Activated CD8-positive, alpha-beta memory T cell treated with anti-CD3 and anti-CD28 coated beads, Interleukin-2, amount 10 ng/mL, durations not matched to agents 7 days and 5 days (primary cell): ENCODE measurements around the gene AS3MT. TPM values are rescaled to one million over a fixed set of nuclear protein-coding genes. Genes with fewer than 3 reads are reported as not detected.
"Not testable (repeated sequence)": the region's sequence is repeated elsewhere in the genome, so short reads cannot be mapped to it uniquely, and the experiment has no call there.

Experiments
- ATAC-seq: fragments of 150-1000 bp; cut with Tn5 transposase; one replicate; pipeline ENCODE4 v1.10.0; 2021; ENCODE audit warnings: moderate library complexity
- CTCF ChIA-PET: fragments of 350-600 bp; sonication (Branson Sonifier 250); formaldehyde crosslinking; loops from one replicate; lab custom pipeline; 2021; ENCODE audit warnings: antibody characterized with exemption; lab: Charles Lee
- DNase-seq: peaks from one replicate; pipeline ENCODE4 v3.0.0-alpha.2; 2020
- H3K27ac Mint-ChIP-seq: one replicate; pipeline ENCODE4 v1.8.0; 2021; ENCODE audit warnings: mild to moderate bottlenecking, mixed read lengths
- H3K27me3 Mint-ChIP-seq: one replicate; pipeline ENCODE4 v1.8.0; 2021; ENCODE audit warnings: mixed read lengths
- H3K36me3 Mint-ChIP-seq: one replicate; pipeline ENCODE4 v1.8.0; 2021; ENCODE audit warnings: mild to moderate bottlenecking, mixed read lengths
- H3K4me1 Mint-ChIP-seq: one replicate; pipeline ENCODE4 v1.8.0; 2021; ENCODE audit warnings: mixed read lengths
- H3K4me3 Mint-ChIP-seq: one replicate; pipeline ENCODE4 v1.8.0; 2021; ENCODE audit warnings: mild to moderate bottlenecking, moderate library complexity, mixed read lengths
- H3K9me3 Mint-ChIP-seq: one replicate; pipeline ENCODE4 v1.8.0; 2022; ENCODE audit warnings: low read depth, mixed read lengths
- total RNA-seq, 2 experiments: library from RNA; stranded (reverse); gene quantifications; one replicate each; pipeline ENCODE4 v1.2.3, GENCODE V29; 2021

Gene AS3MT
- total RNA-seq: under 1 TPM in 1 of 2 experiments, not detected in 1; 0.41 TPM

GRCh38 chr10:102869258-102870198 is at the start of gene AS3MT:
Gene AS3MT (plus strand): TSS chr10:102869470. CDS start chr10:102869593, 123 bp downstream.
- CTCF ChIA-PET: no interaction called here
- Mint-ChIP-seq H3K27ac (peak within 1 kb of the TSS; percentile 35), H3K36me3 (peaks cover 3% of the 10 kb centered on the region), H3K27me3 (peaks cover 22% of the 10 kb centered on the region), H3K4me3 (peak within 1 kb of the TSS; percentile 58), H3K4me1 (peaks cover 11% of the 10 kb centered on the region), H3K9me3 (no peaks in the 10 kb centered on the region)
- ATAC-seq (peak; percentile 94), DNase-seq (peak; percentile 43)

GRCh38 chr10:102820008-102820407 is 49.3 kb upstream of the AS3MT start:
- not testable (repeated sequence) for H3K9me3 Mint-ChIP-seq, H3K4me1 Mint-ChIP-seq, DNase-seq, H3K4me3 Mint-ChIP-seq, ATAC-seq, H3K27me3 Mint-ChIP-seq, H3K36me3 Mint-ChIP-seq, H3K27ac Mint-ChIP-seq
- CTCF ChIA-PET: interaction anchor here (1.1 kb wide), 1 partner anchor 17 kb away, joined by 3 read pairs; no protein-coding TSS in a partner anchor

GRCh38 chr10:102822222-102822621 is 47.0 kb upstream of the AS3MT start:
- H3K9me3 Mint-ChIP-seq: no peaks in the 10 kb centered on the region
- CTCF ChIA-PET: interaction anchor here (0.8 to 1.0 kb wide), 2 partner anchors 10 to 78 kb away, joined by 3 read pairs; partner anchors contain the start of gene WBP1L
- H3K36me3 Mint-ChIP-seq: no peaks in the 10 kb centered on the region
- no peak for ATAC-seq
- peaks cover 2% of the 10 kb centered on the region for H3K27me3 Mint-ChIP-seq
- H3K4me1 Mint-ChIP-seq: no peaks in the 10 kb centered on the region
- H3K4me3 Mint-ChIP-seq: no peak overlapping the region
- no peak overlapping the region for H3K27ac Mint-ChIP-seq
- no peak for DNase-seq

- DNase-seq: no peak
- Mint-ChIP-seq H3K27me3 (peaks cover 2% of the 10 kb centered on the region), H3K27ac (no peak overlapping the region), H3K4me1 (no peaks in the 10 kb centered on the region), H3K4me3 (no peak overlapping the region), H3K9me3 (no peaks in the 10 kb centered on the region), H3K36me3 (no peaks in the 10 kb centered on the region)
- no peak for ATAC-seq
- CTCF ChIA-PET: interaction anchor here (0.5 kb wide), 1 partner anchor 8 kb away, joined by 3 read pairs; no protein-coding TSS in a partner anchor
These were observed 44.6 kb upstream of the AS3MT start for GRCh38 chr10:102824664-102825063.

- DNase-seq: no peak
- no peak overlapping the region for H3K4me3 Mint-ChIP-seq
- no peaks in the 10 kb centered on the region for H3K36me3 Mint-ChIP-seq
- CTCF ChIA-PET: interaction anchor here (0.9 kb wide), 1 partner anchor 76 kb away, joined by 7 read pairs; no protein-coding TSS in a partner anchor
- no peaks in the 10 kb centered on the region for H3K4me1 Mint-ChIP-seq
- no peaks in the 10 kb centered on the region for H3K9me3 Mint-ChIP-seq
- H3K27ac Mint-ChIP-seq: no peak overlapping the region
- H3K27me3 Mint-ChIP-seq: peaks cover 2% of the 10 kb centered on the region
- ATAC-seq: no peak
These were observed 43.0 kb upstream of the AS3MT start for GRCh38 chr10:102826148-102826796.

GRCh38 chr10:102827597-102827975 is 41.7 kb upstream of the AS3MT start:
- no peak overlapping the region for H3K4me3 Mint-ChIP-seq
- peaks cover 2% of the 10 kb centered on the region for H3K27me3 Mint-ChIP-seq
- no peak overlapping the region for H3K27ac Mint-ChIP-seq
- CTCF ChIA-PET: interaction anchor here (0.8 to 1.3 kb wide), 3 partner anchors 9 to 417 kb away, joined by 3 read pairs; no protein-coding TSS in a partner anchor
- no peaks in the 10 kb centered on the region for H3K36me3 Mint-ChIP-seq
- no peak for ATAC-seq
- no peak for DNase-seq
- H3K4me1 Mint-ChIP-seq: no peaks in the 10 kb centered on the region
- no peaks in the 10 kb centered on the region for H3K9me3 Mint-ChIP-seq

GRCh38 chr10:102831322-102832071 is 37.8 kb upstream of the AS3MT start:
- CTCF ChIA-PET: interaction anchor here (0.7 to 1.0 kb wide), 3 partner anchors 36 to 156 kb away, joined by 3 to 5 read pairs (median 5); no protein-coding TSS in a partner anchor
- ATAC-seq: no peak
- Mint-ChIP-seq H3K27ac (no peak overlapping the region), H3K27me3 (no peaks in the 10 kb centered on the region), H3K4me1 (no peaks in the 10 kb centered on the region), H3K36me3 (no peaks in the 10 kb centered on the region), H3K9me3 (no peaks in the 10 kb centered on the region), H3K4me3 (no peak overlapping the region)
- DNase-seq: no peak

- no peak overlapping the region for H3K4me3 Mint-ChIP-seq
- no peak for DNase-seq
- H3K27me3 Mint-ChIP-seq: no peaks in the 10 kb centered on the region
- no peaks in the 10 kb centered on the region for H3K9me3 Mint-ChIP-seq
- no peaks in the 10 kb centered on the region for H3K36me3 Mint-ChIP-seq
- H3K27ac Mint-ChIP-seq: no peak overlapping the region
- no peaks in the 10 kb centered on the region for H3K4me1 Mint-ChIP-seq
- CTCF ChIA-PET: interaction anchor here (1.0 kb wide), 2 partner anchors 69 to 71 kb away, joined by 3 to 5 read pairs; no protein-coding TSS in a partner anchor
- ATAC-seq: no peak
These were observed 37.0 kb upstream of the AS3MT start for GRCh38 chr10:102832248-102832647.

GRCh38 chr10:102832987-102833386 is 36.3 kb upstream of the AS3MT start:
- no peak overlapping the region for H3K27ac Mint-ChIP-seq
- DNase-seq (no peak), ATAC-seq (no peak)
- H3K4me3 Mint-ChIP-seq: no peak overlapping the region
- CTCF ChIA-PET: interaction anchor here (1.0 kb wide), 1 partner anchor 70 kb away, joined by 3 read pairs; no protein-coding TSS in a partner anchor
- no peaks in the 10 kb centered on the region for H3K4me1 Mint-ChIP-seq
- peaks cover under 1% of the 10 kb centered on the region for H3K27me3 Mint-ChIP-seq
- no peaks in the 10 kb centered on the region for H3K36me3 Mint-ChIP-seq
- H3K9me3 Mint-ChIP-seq: no peaks in the 10 kb centered on the region

- CTCF ChIA-PET: interaction anchor here (0.9 to 4.7 kb wide), 3 partner anchors 18 to 410 kb away, joined by 3 to 23 read pairs (median 3); no protein-coding TSS in a partner anchor
- Mint-ChIP-seq H3K27me3 (peaks cover 6% of the 10 kb centered on the region), H3K4me1 (no peaks in the 10 kb centered on the region), H3K4me3 (no peak overlapping the region), H3K36me3 (no peaks in the 10 kb centered on the region), H3K9me3 (no peaks in the 10 kb centered on the region), H3K27ac (no peak overlapping the region)
- ATAC-seq (no peak), DNase-seq (no peak)
These were observed 35.1 kb upstream of the AS3MT start for GRCh38 chr10:102834143-102834542.

GRCh38 chr10:102835007-102835482 is 34.2 kb upstream of the AS3MT start:
- H3K27ac Mint-ChIP-seq: no peak overlapping the region
- H3K4me1 Mint-ChIP-seq: no peaks in the 10 kb centered on the region
- no peaks in the 10 kb centered on the region for H3K36me3 Mint-ChIP-seq
- DNase-seq (peak; percentile 80), ATAC-seq (peak; percentile 97)
- CTCF ChIA-PET: interaction anchor here (0.8 to 4.7 kb wide), 15 partner anchors 12 to 409 kb away, joined by 3 to 38 read pairs (median 4); partner anchors contain the start of gene CNNM2
- H3K9me3 Mint-ChIP-seq: no peaks in the 10 kb centered on the region
- H3K4me3 Mint-ChIP-seq: no peak overlapping the region
- peaks cover 13% of the 10 kb centered on the region for H3K27me3 Mint-ChIP-seq

GRCh38 chr10:102837230-102837721 is 32.0 kb upstream of the AS3MT start, which contains the start of gene CYP17A1:
Gene CYP17A1 (minus strand): TSS chr10:102837413. CDS start chr10:102837361, 52 bp downstream.
- peaks cover 19% of the 10 kb centered on the region for H3K27me3 Mint-ChIP-seq
- no peaks in the 10 kb centered on the region for H3K9me3 Mint-ChIP-seq
- H3K27ac Mint-ChIP-seq: no peak within 1 kb of the TSS
- no peak within 1 kb of the TSS for H3K4me3 Mint-ChIP-seq
- no peaks in the 10 kb centered on the region for H3K36me3 Mint-ChIP-seq
- no peaks in the 10 kb centered on the region for H3K4me1 Mint-ChIP-seq
- DNase-seq (no peak), ATAC-seq (no peak)
- CTCF ChIA-PET: interaction anchor here (0.9 to 4.7 kb wide), 3 partner anchors 41 to 407 kb away, joined by 3 to 38 read pairs (median 23); no protein-coding TSS in a partner anchor
